Common myeloid progenitor, CD34-positive (primary cell): Measurements from ENCODE around the gene UBE2S.
"Not testable (repeated sequence)": the region's sequence is repeated elsewhere in the genome, so short reads cannot be mapped to it uniquely, and the experiment has no call there.

ENCODE experiments used
- CTCF ChIA-PET: fragments of 350-600 bp; sonication (Branson Sonifier 250); formaldehyde crosslinking; loops from one replicate; lab custom pipeline; 2021; ENCODE audit warnings: antibody characterized with exemption; lab: Charles Lee
- POLR2A ChIA-PET: fragments of 350-600 bp; sonication (Branson Sonifier 250); formaldehyde crosslinking; loops from one replicate; lab custom pipeline; 2021; ENCODE audit warnings: antibody characterized with exemption; lab: Charles Lee
- DNase-seq, 3 donors: peaks; one replicate each; pipeline versions ENCODE4 v3.0.0 to v3.0.0-alpha.2; 2013
- H3K27ac ChIP-seq, 2 experiments: 1 replicate in 1 of 2; 2 replicates in 1 of 2; pipeline ENCODE4 v1.7.0; 2013; ENCODE audit warnings: inconsistent platforms in 2 of 2, low read length in 2 of 2, mild to moderate bottlenecking in 2 of 2, low read depth in 1 of 2, moderate library complexity in 1 of 2; ENCODE audit not compliant: severe bottlenecking in 2 of 2, insufficient read depth in 1 of 2, poor library complexity in 1 of 2
- H3K27me3 ChIP-seq, 5 experiments: replicated peaks in 2 of 5; 1 replicate in 3 of 5; 2 replicates in 2 of 5; pipeline versions ENCODE4 v1.6.1 to v1.7.0; 2013; ENCODE audit warnings: low read length in 4 of 5, mild to moderate bottlenecking in 2 of 5, moderate library complexity in 2 of 5, inconsistent platforms in 1 of 5; ENCODE audit not compliant: insufficient read depth in 5 of 5, control insufficient read depth in 4 of 5
- H3K36me3 ChIP-seq, 4 experiments: 1 replicate in 2 of 4; 2 replicates in 2 of 4; pipeline versions ENCODE4 v1.6.1 to v1.7.0; 2013; ENCODE audit warnings: low read length in 3 of 4, control low read depth in 1 of 4, mild to moderate bottlenecking in 1 of 4; ENCODE audit not compliant: control insufficient read depth in 4 of 4, insufficient read depth in 4 of 4
- H3K4me1 ChIP-seq, 4 experiments: 1 replicate in 3 of 4; 2 replicates in 1 of 4; pipeline versions ENCODE4 v1.6.1 to v1.7.1; 2013; ENCODE audit warnings: low read length in 3 of 4, mild to moderate bottlenecking in 3 of 4, control low read depth in 1 of 4, inconsistent platforms in 1 of 4, moderate library complexity in 1 of 4; ENCODE audit not compliant: control insufficient read depth in 4 of 4, insufficient read depth in 4 of 4; ENCODE audit errors: control extremely low read depth in 1 of 4
- H3K4me3 ChIP-seq, 7 experiments: 1 replicate in 4 of 7; 2 replicates in 3 of 7; pipeline versions ENCODE4 v1.5.1 to v1.7.0; 2013; ENCODE audit warnings: mild to moderate bottlenecking in 7 of 7, low read length in 6 of 7, moderate library complexity in 6 of 7, inconsistent platforms in 2 of 7, low read depth in 2 of 7, control low read depth in 1 of 7; ENCODE audit not compliant: insufficient read depth in 4 of 7, control insufficient read depth in 1 of 7; ENCODE audit errors: extremely low read depth in 1 of 7
- H3K9me3 ChIP-seq, 5 experiments: 1 replicate in 4 of 5; 2 replicates in 1 of 5; pipeline versions ENCODE4 v1.6.1 to v1.7.1; 2013; ENCODE audit warnings: low read length in 4 of 5, mild to moderate bottlenecking in 2 of 5, inconsistent platforms in 1 of 5, low read depth in 1 of 5, moderate library complexity in 1 of 5; ENCODE audit not compliant: control insufficient read depth in 4 of 5, insufficient read depth in 2 of 5; ENCODE audit errors: control extremely low read depth in 1 of 5
- WGBS: methylation state at CpG from one replicate; pipeline ENCODE4 v1.1.5; 2013; ENCODE audit not compliant: insufficient coverage; 5-methylcytosine and 5-hydroxymethylcytosine counted together

Gene UBE2S

GRCh38 chr19:55432241-55432959 lies 24.8 kb upstream of the UBE2S start:
- no peak for DNase-seq
- peaks cover 0 to 9% (median 0%) of the 10 kb centered on the region in 5 experiments for H3K9me3 ChIP-seq
- POLR2A ChIA-PET: no interaction called here
- CTCF ChIA-PET: no interaction called here
- no peak overlapping the region for H3K4me3 ChIP-seq
- no peaks in the 10 kb centered on the region for H3K4me1 ChIP-seq
- H3K27ac ChIP-seq: no peak overlapping the region
- no peaks in the 10 kb centered on the region for H3K36me3 ChIP-seq
- WGBS: 93% methylated on average over 14 of the region's 14 CpGs
- peaks cover 6 to 59% (median 17%) of the 10 kb centered on the region in 5 experiments for H3K27me3 ChIP-seq

DNA sequence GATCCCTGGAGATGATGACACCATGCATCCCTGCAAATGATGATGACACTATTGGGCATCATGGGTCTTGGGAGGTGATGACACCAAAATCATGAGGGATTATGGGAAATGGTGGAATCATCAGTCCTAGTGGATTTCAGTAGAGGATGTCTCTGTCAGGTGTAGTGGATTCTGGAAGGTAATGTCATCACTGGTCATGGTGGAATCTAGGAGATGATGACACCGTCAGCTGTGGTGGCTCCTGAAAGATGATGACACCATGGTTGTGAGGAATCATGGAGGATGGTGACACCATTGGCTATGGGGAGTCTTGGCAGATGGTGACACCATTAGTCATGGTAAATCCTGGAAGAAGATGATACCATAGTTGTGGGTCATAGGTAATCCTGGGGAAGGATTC lies 23.6 kb upstream of the UBE2S start:
- CTCF ChIA-PET: no interaction called here
- no peak for DNase-seq
- Histone ChIP-seq H3K27me3 (peaks cover 6 to 47% (median 16%) of the 10 kb centered on the region in 5 experiments), H3K4me3 (no peak overlapping the region), H3K9me3 (peaks cover 0 to 9% (median 0%) of the 10 kb centered on the region in 5 experiments), H3K4me1 (no peaks in the 10 kb centered on the region), H3K36me3 (no peaks in the 10 kb centered on the region), H3K27ac (no peak overlapping the region)
- POLR2A ChIA-PET: no interaction called here
- WGBS: 91% methylated on average over 1 of the region's 1 CpG

GRCh38 chr19:55426042-55426441 lies 18.5 kb upstream of the UBE2S start:
- H3K4me1 ChIP-seq: peaks cover 0 to 12% (median 11%) of the 10 kb centered on the region in 4 experiments
- no peak for DNase-seq
- H3K9me3 ChIP-seq: peaks cover 0 to 8% (median 0%) of the 10 kb centered on the region in 5 experiments
- no peak overlapping the region for H3K27ac ChIP-seq
- no peaks in the 10 kb centered on the region for H3K36me3 ChIP-seq
- 92% methylated on average over 2 of the region's 2 CpGs for WGBS
- H3K4me3 ChIP-seq: no peak overlapping the region
- H3K27me3 ChIP-seq: peaks cover 0 to 6% (median 0%) of the 10 kb centered on the region in 5 experiments
- POLR2A ChIA-PET: no interaction called here
- CTCF ChIA-PET: interaction anchor here (1.0 to 1.4 kb wide), 2 partner anchors 8 to 11 kb away, joined by 4 to 6 read pairs; no protein-coding TSS in a partner anchor

DNA sequence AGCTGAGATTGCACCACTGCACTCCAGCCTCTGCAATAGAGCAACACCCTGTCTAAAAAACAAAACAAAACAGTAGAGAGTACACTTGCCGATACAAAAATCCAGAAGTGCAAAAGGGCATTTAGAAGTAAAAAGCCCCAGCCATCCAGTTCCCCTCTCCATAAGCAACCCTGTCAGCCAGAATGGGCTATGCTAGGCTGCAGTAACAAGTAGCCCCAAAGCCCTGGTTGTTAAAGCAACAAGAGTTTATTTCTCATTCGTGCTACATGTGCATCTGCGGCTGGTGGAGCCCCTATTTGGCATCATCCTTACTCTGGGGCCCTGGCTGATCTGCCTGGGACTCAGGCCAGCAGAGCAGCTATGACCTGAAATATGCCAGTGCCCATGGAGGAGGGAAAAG lies 16.9 kb upstream of the UBE2S start:
- POLR2A ChIA-PET: interaction anchor here (0.5 kb wide), 1 partner anchor 84 kb away, joined by 7 read pairs; no protein-coding TSS in a partner anchor
- 100% methylated on average over 3 of the region's 3 CpGs for WGBS
- Histone ChIP-seq H3K9me3 (peaks cover 0 to 4% (median 0%) of the 10 kb centered on the region in 5 experiments), H3K27me3 (no peaks in the 10 kb centered on the region), H3K27ac (no peak overlapping the region), H3K36me3 (no peaks in the 10 kb centered on the region), H3K4me1 (peaks cover 6 to 26% (median 20%) of the 10 kb centered on the region in 4 experiments), H3K4me3 (no peak overlapping the region)
- CTCF ChIA-PET: interaction anchor here (1.2 kb wide), 1 partner anchor 12 kb away, joined by 4 read pairs; no protein-coding TSS in a partner anchor
- DNase-seq: no peak

- H3K4me1 ChIP-seq: peaks cover 6 to 29% (median 20%) of the 10 kb centered on the region in 4 experiments
- H3K4me3 ChIP-seq: no peak overlapping the region
- ChIA-PET POLR2A (interaction anchor here (0.7 kb wide), 1 partner anchor 122 kb away, joined by 4 read pairs; no protein-coding TSS in a partner anchor), CTCF (interaction anchor here (1.0 to 1.5 kb wide), 3 partner anchors 20 to 132 kb away, joined by 3 read pairs; no protein-coding TSS in a partner anchor)
- H3K27me3 ChIP-seq: no peaks in the 10 kb centered on the region
- H3K9me3 ChIP-seq: peaks cover 0 to 4% (median 0%) of the 10 kb centered on the region in 5 experiments
- no peaks in the 10 kb centered on the region for H3K36me3 ChIP-seq
- WGBS: 94% methylated on average over 9 of the region's 13 CpGs
- H3K27ac ChIP-seq: no peak overlapping the region
- DNase-seq: no peak
Measured at GRCh38 chr19:55423225-55424005, 15.8 kb upstream of the UBE2S start.

- peak; percentile 77 to 96 (median 93) for DNase-seq
- CTCF ChIA-PET: interaction anchor here (0.6 to 0.8 kb wide), 2 partner anchors 14 to 38 kb away, joined by 3 to 4 read pairs; no protein-coding TSS in a partner anchor
- not testable (repeated sequence) for H3K9me3 ChIP-seq, H3K27me3 ChIP-seq, H3K36me3 ChIP-seq, H3K4me3 ChIP-seq, H3K27ac ChIP-seq
- POLR2A ChIA-PET: interaction anchor here (0.6 kb wide), 1 partner anchor 19 kb away, joined by 3 read pairs; no protein-coding TSS in a partner anchor
- 4% methylated on average over 4 of the region's 4 CpGs for WGBS
- peaks cover 6 to 40% (median 31%) of the 10 kb centered on the region in 4 experiments for H3K4me1 ChIP-seq
Measured at GRCh38 chr19:55421281-55421680, 13.7 kb upstream of the UBE2S start.
